ENCODE results near the gene TESK2.

The TESK2 gene

GRCh38 chr1:45409276-45409675, 81.7 kb downstream of the TESK2 start:
- TF ChIP-seq TEAD4 (IDR thresholded peaks at IDR 0.05) (no peak), FOXM1 (IDR thresholded peaks at IDR 0.05; ENCODE audit: borderline replicate concordance, low read depth) (no peak), CREB1 (IDR thresholded peaks at IDR 0.05; ENCODE audit: low read depth) (no peak), RAD21 (IDR thresholded peaks at IDR 0.05; ENCODE audit: low read depth) (no peak), USF1 (IDR thresholded peaks at IDR 0.05) (no peak), MAX (IDR thresholded peaks at IDR 0.05) (no peak), REST (IDR thresholded peaks at IDR 0.05; ENCODE audit: low read depth) (no peak), EP300 (IDR thresholded peaks at IDR 0.05; ENCODE audit: borderline replicate concordance) (no peak), TAF1 (IDR thresholded peaks at IDR 0.05; ENCODE audit: low read depth) (no peak), YY1 (IDR thresholded peaks at IDR 0.05; ENCODE audit: low read depth) (no peak), EGR1 (IDR thresholded peaks at IDR 0.05) (no peak), TCF12 (IDR thresholded peaks at IDR 0.05; ENCODE audit: low read depth) (no peak), ZBTB7A (IDR thresholded peaks at IDR 0.05; ENCODE audit: low read depth) (no peak), CEBPB (IDR thresholded peaks at IDR 0.05) (no peak), NFIC (IDR thresholded peaks at IDR 0.05) (no peak)

- TF ChIP-seq EGR1 (IDR thresholded peaks at IDR 0.05) (no peak), USF1 (IDR thresholded peaks at IDR 0.05) (no peak), YY1 (IDR thresholded peaks at IDR 0.05; ENCODE audit: low read depth) (no peak), REST (IDR thresholded peaks at IDR 0.05; ENCODE audit: low read depth) (no peak), CEBPB (IDR thresholded peaks at IDR 0.05) (no peak), TEAD4 (IDR thresholded peaks at IDR 0.05) (no peak), MAX (IDR thresholded peaks at IDR 0.05) (no peak), TAF1 (IDR thresholded peaks at IDR 0.05; ENCODE audit: low read depth) (no peak), RAD21 (IDR thresholded peaks at IDR 0.05; ENCODE audit: low read depth) (no peak), EP300 (IDR thresholded peaks at IDR 0.05; ENCODE audit: borderline replicate concordance) (no peak), FOXM1 (IDR thresholded peaks at IDR 0.05; ENCODE audit: borderline replicate concordance, low read depth) (no peak), ZBTB7A (IDR thresholded peaks at IDR 0.05; ENCODE audit: low read depth) (no peak), CREB1 (IDR thresholded peaks at IDR 0.05; ENCODE audit: low read depth) (no peak), NFIC (IDR thresholded peaks at IDR 0.05) (no peak), TCF12 (IDR thresholded peaks at IDR 0.05; ENCODE audit: low read depth) (no peak)
Measured at GRCh38 chr1:45407629-45408287, 83.2 kb downstream of the TESK2 start.

GRCh38 chr1:45405636-45406035, 85.3 kb downstream of the TESK2 start:
- no peak for TF ChIP-seq YY1 (IDR thresholded peaks at IDR 0.05; ENCODE audit: low read depth)
- no peak for TF ChIP-seq ZBTB7A (IDR thresholded peaks at IDR 0.05; ENCODE audit: low read depth)
- no peak for TF ChIP-seq TEAD4 (IDR thresholded peaks at IDR 0.05)
- TF ChIP-seq FOXM1 (IDR thresholded peaks at IDR 0.05; ENCODE audit: borderline replicate concordance, low read depth), result no peak
- TF ChIP-seq EP300 (IDR thresholded peaks at IDR 0.05; ENCODE audit: borderline replicate concordance), result no peak
- TF ChIP-seq NFIC (IDR thresholded peaks at IDR 0.05), result no peak
- no peak for TF ChIP-seq EGR1 (IDR thresholded peaks at IDR 0.05)
- TF ChIP-seq USF1 (IDR thresholded peaks at IDR 0.05), result no peak
- no peak for TF ChIP-seq MAX (IDR thresholded peaks at IDR 0.05)
- TF ChIP-seq RAD21 (IDR thresholded peaks at IDR 0.05; ENCODE audit: low read depth), result no peak
- no peak for TF ChIP-seq CREB1 (IDR thresholded peaks at IDR 0.05; ENCODE audit: low read depth)
- TF ChIP-seq CEBPB (IDR thresholded peaks at IDR 0.05), result no peak
- TF ChIP-seq TAF1 (IDR thresholded peaks at IDR 0.05; ENCODE audit: low read depth), result no peak
- TF ChIP-seq TCF12 (IDR thresholded peaks at IDR 0.05; ENCODE audit: low read depth), result no peak
- TF ChIP-seq REST (IDR thresholded peaks at IDR 0.05; ENCODE audit: low read depth), result no peak

Data from Ishikawa (cell line).